Smooth muscle cell (in vitro differentiated cells): ENCODE measurements around the gene TDRD9. TPM values are rescaled to one million over a fixed set of nuclear protein-coding genes. Genes with fewer than 3 reads are reported as not detected.

Experiments used
- DNase-seq: peaks from one replicate; lab custom pipeline; 2025; ENCODE audit not compliant: unreplicated experiment; lab: John Stamatoyannopoulos, UW
- H2AFZ ChIP-seq: fragments of 200-600 bp; sonication (generic); 2 replicates; pipeline ENCODE4 v1.6.0; 2016; ENCODE audit warnings: antibody characterized with exemption, low read depth, mild to moderate bottlenecking
- H3F3A ChIP-seq: fragments of 200-600 bp; sonication (generic); 2 replicates; pipeline ENCODE4 v1.6.0; 2017; ENCODE audit warnings: antibody characterized with exemption, low read depth
- H3K27ac ChIP-seq: fragments of 200-600 bp; sonication (generic); 2 replicates; pipeline ENCODE4 v1.5.1; 2016; ENCODE audit warnings: low read depth, mild to moderate bottlenecking
- H3K27me3 ChIP-seq: fragments of 200-600 bp; sonication (generic); 2 replicates; pipeline ENCODE4 v1.6.1; 2016; ENCODE audit warnings: low read depth, mild to moderate bottlenecking
- H3K36me3 ChIP-seq: fragments of 200-600 bp; sonication (generic); 2 replicates; pipeline ENCODE4 v1.5.1; 2016; ENCODE audit warnings: low read depth
- H3K4me1 ChIP-seq: fragments of 200-600 bp; sonication (generic); 2 replicates; pipeline ENCODE4 v1.5.1; 2016; ENCODE audit warnings: low read depth
- H3K4me2 ChIP-seq: fragments of 200-600 bp; sonication (generic); 2 replicates; pipeline ENCODE4 v1.6.0; 2016; ENCODE audit warnings: mild to moderate bottlenecking
- H3K4me3 ChIP-seq: fragments of 200-600 bp; sonication (generic); 2 replicates; pipeline ENCODE4 v1.5.1; 2016; ENCODE audit warnings: mild to moderate bottlenecking
- H3K79me2 ChIP-seq: fragments of 200-600 bp; sonication (generic); 2 replicates; pipeline ENCODE4 v1.6.0; 2016; ENCODE audit warnings: low read depth, mild to moderate bottlenecking
- H3K9ac ChIP-seq: fragments of 200-600 bp; sonication (generic); 2 replicates; pipeline ENCODE4 v1.6.0; 2016; ENCODE audit warnings: low read depth
- H3K9me3 ChIP-seq: fragments of 200-600 bp; sonication (generic); replicated peaks from 2 replicates; pipeline ENCODE4 v1.5.1; 2016; ENCODE audit warnings: low read depth
- H4K20me1 ChIP-seq: fragments of 200-600 bp; sonication (generic); 2 replicates; pipeline ENCODE4 v1.6.0; 2016; ENCODE audit warnings: low read depth
- CTCF ChIP-seq: fragments of 200-600 bp; sonication (generic); IDR thresholded peaks from 2 replicates; pipeline ENCODE4 v1.5.1; 2017; ENCODE audit warnings: borderline replicate concordance, mild to moderate bottlenecking, antibody characterized with exemption; ENCODE audit not compliant: insufficient read depth, poor library complexity, severe bottlenecking
- WGBS: methylation state at CpG from one replicate; pipeline ENCODE4 v1.1.7; 2016; ENCODE audit warnings: low lambda C conversion rate; 5-methylcytosine and 5-hydroxymethylcytosine counted together
- polyA plus RNA-seq: library from polyadenylated mRNA; unstranded; fragments of >200 nt; fragmentation: Nextera tagmentation; extraction: Ambion mirVana; gene quantifications from 2 replicates; pipeline ENCODE4 v1.2.1, GENCODE V29; 2016
- total RNA-seq: library from RNA; depleted of rRNA; stranded (reverse); fragments of >200 nt; gene quantifications from 2 replicates; pipeline ENCODE4 v1.2.3, GENCODE V29; 2014

TDRD9 gene
- total and polyA plus RNA-seq, 2 experiments from 2014 or later = 1.0 TPM; not detected in 1

- no peak overlapping the region for H2AFZ ChIP-seq
- H3K27me3 ChIP-seq = no peaks in the 10 kb centered on the region
- no peaks in the 10 kb centered on the region for H3K79me2 ChIP-seq
- no peaks in the 10 kb centered on the region for H3K36me3 ChIP-seq
- TF ChIP-seq CTCF = no peak
- H3K9me3 ChIP-seq = no peaks in the 10 kb centered on the region
- H3K9ac ChIP-seq = no peak overlapping the region
- no peak for DNase-seq
- 87% methylated on average over 13 of the region's 13 CpGs for whole genome bisulfite sequencing
- H3K4me2 ChIP-seq = no peak overlapping the region
- no peaks in the 10 kb centered on the region for H3F3A ChIP-seq
- H4K20me1 ChIP-seq = no peaks in the 10 kb centered on the region
- H3K27ac ChIP-seq = no peak overlapping the region
- H3K4me3 ChIP-seq = no peak overlapping the region
- H3K4me1 ChIP-seq = no peaks in the 10 kb centered on the region
Measured at GRCh38 chr14:103899316-103899715, 28.9 kb upstream of the TDRD9 start.

DNA sequence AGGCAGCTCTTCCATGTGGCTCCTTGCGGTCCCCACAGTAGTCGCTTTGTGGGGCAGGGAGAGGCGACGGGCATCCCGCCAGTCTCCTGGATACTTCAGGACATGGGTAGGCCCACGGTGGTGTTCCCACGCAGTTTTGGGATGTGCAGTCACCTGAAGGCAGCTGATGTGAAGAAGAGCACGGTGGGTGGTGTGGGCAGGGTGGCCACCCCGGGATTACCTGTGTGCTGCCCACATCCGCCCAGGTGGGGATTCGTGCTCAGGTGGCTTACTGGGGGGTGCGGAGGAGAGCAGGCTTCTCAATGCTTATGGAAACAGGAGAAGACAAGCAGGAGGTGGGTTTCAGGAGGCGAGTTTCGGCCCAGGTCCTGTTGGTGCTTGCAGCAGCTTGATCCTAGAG lies 28.4 kb upstream of the TDRD9 start:
- TF ChIP-seq CTCF = no peak
- Histone ChIP-seq H3F3A (no peaks in the 10 kb centered on the region), H3K4me1 (no peaks in the 10 kb centered on the region), H3K4me2 (no peak overlapping the region), H3K79me2 (no peaks in the 10 kb centered on the region), H3K36me3 (no peaks in the 10 kb centered on the region), H3K27me3 (no peaks in the 10 kb centered on the region), H3K4me3 (no peak overlapping the region), H3K27ac (no peak overlapping the region), H3K9ac (no peak overlapping the region), H3K9me3 (no peaks in the 10 kb centered on the region), H2AFZ (no peak overlapping the region), H4K20me1 (no peaks in the 10 kb centered on the region)
- no peak for DNase-seq
- WGBS = 95% methylated on average over 14 of the region's 14 CpGs

GRCh38 chr14:103904493-103905107 lies 23.7 kb upstream of the TDRD9 start:
- no peak overlapping the region for H3K27ac ChIP-seq
- H3K9me3 ChIP-seq = no peaks in the 10 kb centered on the region
- H2AFZ ChIP-seq = no peak overlapping the region
- H4K20me1 ChIP-seq = no peaks in the 10 kb centered on the region
- DNase-seq = no peak
- H3K4me2 ChIP-seq = no peak overlapping the region
- no peaks in the 10 kb centered on the region for H3K27me3 ChIP-seq
- H3K36me3 ChIP-seq = no peaks in the 10 kb centered on the region
- H3K4me1 ChIP-seq = no peaks in the 10 kb centered on the region
- H3K79me2 ChIP-seq = no peaks in the 10 kb centered on the region
- WGBS = 89% methylated on average over 2 of the region's 2 CpGs
- no peak overlapping the region for H3K9ac ChIP-seq
- no peak for TF ChIP-seq CTCF
- no peaks in the 10 kb centered on the region for H3F3A ChIP-seq
- no peak overlapping the region for H3K4me3 ChIP-seq

DNA sequence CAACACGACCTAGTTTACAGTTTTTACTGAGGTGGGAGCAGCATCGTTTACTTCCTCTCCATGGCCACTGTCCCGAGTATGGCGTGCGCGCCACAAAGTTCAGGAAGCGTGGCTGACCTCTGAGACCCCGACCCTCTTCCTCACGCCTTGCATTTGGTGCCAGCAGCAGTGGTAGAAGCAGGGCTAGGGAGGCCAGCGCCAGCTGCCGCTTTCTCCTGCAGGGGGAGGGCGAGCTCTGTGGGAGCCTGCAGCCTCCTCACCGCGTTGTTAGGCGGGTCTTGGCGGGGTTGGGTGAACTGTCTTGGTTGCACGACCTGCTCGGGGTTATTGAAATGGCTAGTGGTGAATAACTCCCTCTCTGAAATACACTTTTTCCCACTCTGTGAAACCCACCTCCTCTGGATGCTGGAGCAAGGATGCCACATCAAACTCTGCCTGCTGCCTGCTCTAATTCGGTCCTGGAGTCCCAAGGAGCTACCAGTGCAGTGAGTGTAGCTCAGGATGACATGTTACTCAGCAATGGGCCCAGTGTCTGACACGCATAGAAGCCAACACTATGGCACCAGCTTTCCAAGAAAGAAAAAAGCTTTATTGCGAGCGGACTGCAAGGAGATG lies 22.3 kb upstream of the TDRD9 start:
- H3K4me1 ChIP-seq = peaks cover 5% of the 10 kb centered on the region
- no peak for DNase-seq
- no peaks in the 10 kb centered on the region for H3F3A ChIP-seq
- TF ChIP-seq CTCF = no peak
- H3K4me2 ChIP-seq = no peak overlapping the region
- H2AFZ ChIP-seq = no peak overlapping the region
- no peaks in the 10 kb centered on the region for H3K27me3 ChIP-seq
- no peaks in the 10 kb centered on the region for H3K36me3 ChIP-seq
- H3K79me2 ChIP-seq = no peaks in the 10 kb centered on the region
- WGBS = 67% methylated on average over 22 of the region's 22 CpGs
- H3K9me3 ChIP-seq = no peaks in the 10 kb centered on the region
- H3K27ac ChIP-seq = no peak overlapping the region
- H3K4me3 ChIP-seq = no peak overlapping the region
- no peaks in the 10 kb centered on the region for H4K20me1 ChIP-seq
- H3K9ac ChIP-seq = no peak overlapping the region
